M059J (cell line): Measurements from ENCODE around the gene CMTM8. TPM values are rescaled to one million over a fixed set of nuclear protein-coding genes. Genes with fewer than 3 reads are reported as not detected.

Experiments
- DNase-seq: peaks from one replicate; pipeline ENCODE4 v3.0.0-alpha.2; 2012; ENCODE audit warnings: low read depth
- total RNA-seq: library from RNA; depleted of rRNA; stranded (reverse); fragments of >200 nt; shearing (Covaris generic); gene quantifications from 2 replicates; pipeline ENCODE4 v1.2.3, GENCODE V29; 2014

CMTM8 gene
- total RNA-seq, 1 experiment from 2014 or later = 4.6 TPM

DNA sequence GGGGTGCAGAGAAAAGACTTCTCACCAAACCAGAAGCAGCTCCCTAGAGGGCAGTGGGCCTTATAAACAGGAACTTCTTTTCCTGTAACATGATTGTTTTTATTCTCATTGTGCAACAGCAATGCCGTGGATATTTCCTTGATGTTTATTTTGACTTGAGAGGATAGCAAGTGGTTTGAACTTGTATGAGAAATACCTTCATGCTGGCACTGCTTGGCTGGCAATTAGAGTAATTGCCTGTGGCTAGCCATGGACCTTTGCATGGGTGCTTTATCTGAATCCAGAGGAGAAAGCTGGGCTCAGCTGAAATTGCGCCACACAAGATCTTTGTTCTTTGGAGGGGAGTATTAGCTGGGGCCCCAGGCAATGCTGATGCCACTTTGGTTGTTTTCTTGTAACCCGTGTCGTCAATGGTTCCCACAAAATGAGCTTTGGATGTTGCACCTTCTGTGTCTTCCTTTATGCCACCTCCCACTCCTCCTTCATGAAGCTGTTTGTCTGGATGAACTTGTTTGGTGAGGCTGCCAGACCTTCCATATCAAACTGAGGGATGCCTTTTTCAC lies 37.9 kb downstream of the CMTM8 start:
- peak; percentile 67 for DNase-seq

DNA sequence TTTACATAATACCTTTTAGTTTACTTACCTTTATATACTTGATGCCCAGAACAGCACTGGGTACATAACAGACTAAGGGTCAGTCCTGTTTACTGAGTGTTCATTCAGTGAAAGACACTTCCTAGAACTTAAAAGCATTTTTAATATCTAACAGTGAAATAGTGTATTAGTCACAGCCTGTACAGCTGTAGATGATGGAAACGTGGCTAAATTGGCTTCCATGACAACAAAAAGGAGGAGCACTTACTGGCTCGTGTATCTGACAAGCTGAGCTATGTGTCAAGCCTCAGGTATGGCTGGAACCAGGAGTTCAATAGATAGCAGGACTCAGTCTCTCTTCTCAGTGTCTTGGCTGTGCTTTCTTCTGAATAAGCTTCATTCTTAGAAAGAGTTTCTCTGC lies 40.2 kb downstream of the CMTM8 start:
- peak; percentile 33 for DNase-seq

DNA sequence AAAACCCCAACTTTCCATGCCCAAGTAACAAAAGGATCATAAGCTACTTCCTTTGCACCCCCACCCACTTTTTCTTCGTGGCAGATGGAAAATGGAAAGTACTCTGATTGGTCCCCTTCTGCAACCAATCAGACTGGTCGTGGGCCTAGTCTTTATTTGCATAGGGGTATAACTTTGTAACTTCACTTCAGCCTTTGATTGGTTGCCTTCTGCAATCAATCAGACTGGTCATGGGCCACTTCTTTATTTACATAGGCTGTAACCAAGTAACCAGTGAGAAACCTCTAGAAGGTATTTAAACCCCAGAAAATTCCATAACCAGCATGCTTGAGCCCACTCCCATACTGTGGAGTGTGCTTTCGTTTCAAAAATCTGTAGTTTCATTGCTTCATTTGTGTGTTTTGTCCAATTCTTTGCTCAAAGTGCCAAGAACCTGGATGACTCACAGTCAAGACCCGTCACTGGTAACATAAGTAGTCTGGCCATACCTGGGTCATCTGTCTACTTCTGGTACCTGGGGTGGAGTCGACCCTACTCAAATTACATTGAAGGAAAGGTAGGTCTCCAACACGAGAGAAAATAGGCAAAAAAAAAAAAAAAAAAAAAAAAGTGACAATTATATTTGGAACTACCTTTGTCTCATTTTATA lies 41.9 kb downstream of the CMTM8 start:
- no peak for DNase-seq

DNA sequence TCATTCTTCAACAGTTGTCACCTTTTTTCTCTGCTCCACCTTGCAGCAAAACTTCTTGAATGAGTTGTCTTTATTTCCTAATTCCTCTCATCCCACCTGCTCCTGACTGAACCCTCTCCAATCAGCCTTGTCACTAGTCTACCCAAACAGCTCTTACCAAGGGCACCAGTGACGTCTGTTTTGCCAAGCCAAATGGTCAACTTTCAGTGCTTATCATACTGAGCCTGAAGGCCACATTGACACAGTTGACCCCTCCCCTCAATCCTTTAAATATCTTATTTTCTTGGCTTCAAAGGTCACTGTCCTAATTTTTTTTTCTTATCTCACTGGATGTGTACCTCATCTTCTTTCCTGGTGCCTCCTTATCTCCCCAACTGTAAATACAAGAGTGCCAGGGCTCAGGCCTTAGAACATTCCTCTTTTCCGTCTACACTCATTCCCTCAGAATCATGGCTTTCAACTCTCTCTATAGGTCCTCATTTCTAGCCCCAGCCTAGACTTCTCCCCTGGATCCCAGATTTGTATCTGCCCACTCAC lies 43.2 kb downstream of the CMTM8 start:
- no peak for DNase-seq

DNA sequence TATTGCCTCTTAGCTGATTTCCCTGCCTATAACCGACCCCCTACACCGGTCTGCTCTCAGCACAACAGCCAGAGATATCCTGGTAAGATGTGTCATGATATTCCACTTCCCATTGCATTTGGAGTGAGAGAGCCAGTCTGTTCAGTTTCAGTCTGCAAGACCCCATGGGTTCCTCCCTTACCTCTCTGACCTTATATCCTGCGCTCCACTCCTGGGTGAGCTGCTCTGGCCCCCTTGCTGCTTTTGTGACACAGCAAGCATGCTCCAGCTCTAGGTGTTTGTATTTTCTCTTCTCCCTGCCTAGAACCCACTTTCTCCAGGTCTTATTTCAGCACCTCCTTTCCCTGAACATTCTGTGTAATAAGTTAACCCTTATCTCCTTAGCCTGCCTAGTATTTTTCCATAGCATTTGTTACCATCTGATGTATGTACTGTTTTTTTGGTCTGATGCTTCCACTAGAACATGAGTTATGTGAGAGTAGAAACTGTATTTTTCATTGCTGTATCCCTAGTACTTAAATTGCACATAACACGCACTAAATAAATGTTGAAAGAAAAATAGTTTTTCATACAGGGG lies 44.2 kb downstream of the CMTM8 start:
- DNase-seq = no peak

DNA sequence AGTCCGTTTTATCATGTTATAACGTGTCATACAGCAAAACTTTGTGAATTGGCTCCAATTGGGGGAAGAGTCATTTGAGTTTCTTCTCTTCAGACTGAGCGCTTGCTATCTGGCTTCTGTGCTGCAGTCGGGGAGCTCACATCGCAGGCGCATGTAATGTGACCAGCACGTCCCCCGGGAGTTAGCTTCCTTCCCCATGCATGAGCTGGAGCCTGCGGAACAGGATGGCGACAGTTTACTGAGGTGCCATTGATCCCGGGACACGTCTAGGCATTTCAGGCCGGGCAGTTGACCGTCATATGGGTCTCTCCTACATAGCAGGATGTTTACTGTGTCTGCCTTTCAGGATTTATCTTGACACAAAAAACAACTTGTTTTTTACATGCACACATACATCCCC lies 44.8 kb downstream of the CMTM8 start:
- DNase-seq = no peak

DNA sequence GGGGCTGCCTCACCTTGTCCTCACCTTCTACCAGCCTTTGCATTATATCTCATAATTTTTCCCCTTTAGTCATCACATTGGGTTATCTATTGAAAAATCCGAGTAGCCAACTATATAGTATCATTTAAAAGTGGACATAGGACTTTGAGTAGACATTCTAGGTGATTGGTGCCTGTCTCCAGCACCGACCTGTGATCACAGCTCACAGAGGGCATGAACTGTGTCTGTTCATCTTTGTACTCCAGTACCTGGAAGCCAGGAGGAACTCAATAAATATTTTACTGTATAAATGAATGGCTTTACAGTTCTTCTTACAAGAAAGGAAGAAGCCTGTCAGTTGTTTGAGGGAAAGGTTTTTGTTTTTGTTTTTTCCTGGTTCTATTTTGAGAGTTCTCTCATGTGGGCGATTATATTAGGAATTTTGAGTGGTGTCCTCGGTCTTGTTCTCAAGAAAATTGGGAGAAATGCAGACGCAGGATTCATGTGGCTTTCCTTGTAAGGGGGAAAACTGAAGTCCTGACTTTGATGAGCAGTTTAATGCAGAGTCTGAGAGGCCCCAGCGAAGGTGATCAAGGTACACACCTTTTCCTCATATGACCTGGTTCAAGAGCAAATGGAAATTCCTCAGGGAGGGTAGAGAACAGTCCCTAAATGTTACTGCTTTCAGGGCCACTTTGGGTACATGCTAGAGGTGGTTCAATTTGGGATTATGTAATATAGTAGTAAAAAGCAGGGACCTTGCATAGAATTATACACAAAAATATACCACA lies 46.1 kb downstream of the CMTM8 start:
- DNase-seq = no peak

DNA sequence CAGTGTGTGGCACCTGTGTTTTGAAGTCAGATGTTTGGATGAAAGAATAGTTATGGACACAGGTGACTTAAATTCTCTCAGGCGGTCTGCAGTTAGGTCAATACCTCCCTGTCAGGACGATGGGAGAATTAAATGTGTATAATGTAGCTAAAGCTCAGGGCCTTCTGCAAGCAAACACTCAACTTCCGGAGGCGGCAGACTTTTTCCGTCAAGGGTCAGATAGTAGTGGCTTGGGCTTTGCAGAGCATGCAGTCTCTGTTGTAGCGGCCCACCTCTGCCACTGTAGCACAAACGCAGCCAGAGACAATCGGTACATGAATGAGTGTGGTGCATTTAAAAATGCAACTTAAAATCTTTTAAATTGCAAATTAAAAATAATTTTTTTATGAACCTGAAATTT lies 47.4 kb downstream of the CMTM8 start:
- DNase-seq = no peak

DNA sequence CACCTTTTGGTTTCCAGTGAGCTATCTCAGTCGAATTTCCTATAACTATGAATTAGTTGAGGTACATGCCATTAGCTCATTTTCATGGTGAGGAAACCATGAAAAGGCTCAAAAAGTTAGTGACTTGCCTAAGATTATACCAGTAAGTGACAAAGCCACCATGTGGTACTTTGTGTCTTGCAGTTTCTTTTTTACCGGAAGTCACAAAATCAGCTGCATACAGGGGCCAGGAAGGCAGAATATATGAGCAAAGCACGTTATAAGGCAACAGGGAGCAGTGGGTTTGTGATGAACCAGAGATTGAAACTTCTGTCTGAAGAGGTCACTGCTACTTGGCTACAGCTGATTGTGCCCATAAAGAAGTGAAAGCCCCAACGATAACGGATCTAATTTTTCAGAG lies 50.3 kb downstream of the CMTM8 start:
- no peak for DNase-seq

DNA sequence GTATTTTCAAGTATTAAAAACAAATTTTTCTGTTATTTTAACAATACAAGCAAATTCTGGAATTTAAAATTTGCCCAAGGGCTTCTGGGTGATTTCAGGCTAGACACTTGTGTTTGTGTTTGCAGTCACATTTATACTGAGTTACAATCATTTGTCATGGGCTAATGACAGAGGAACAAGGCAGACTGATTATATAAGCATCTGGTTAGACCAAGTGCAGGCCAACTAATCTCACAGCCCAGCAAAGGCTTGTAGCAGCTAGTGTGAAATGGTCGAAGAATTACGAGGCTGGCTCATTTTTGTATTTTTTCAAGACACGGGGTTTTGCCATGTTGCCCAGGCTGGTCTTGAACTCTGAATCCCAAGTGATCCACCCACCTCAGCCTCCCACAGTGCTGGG lies 52.1 kb downstream of the CMTM8 start:
- no peak for DNase-seq

DNA sequence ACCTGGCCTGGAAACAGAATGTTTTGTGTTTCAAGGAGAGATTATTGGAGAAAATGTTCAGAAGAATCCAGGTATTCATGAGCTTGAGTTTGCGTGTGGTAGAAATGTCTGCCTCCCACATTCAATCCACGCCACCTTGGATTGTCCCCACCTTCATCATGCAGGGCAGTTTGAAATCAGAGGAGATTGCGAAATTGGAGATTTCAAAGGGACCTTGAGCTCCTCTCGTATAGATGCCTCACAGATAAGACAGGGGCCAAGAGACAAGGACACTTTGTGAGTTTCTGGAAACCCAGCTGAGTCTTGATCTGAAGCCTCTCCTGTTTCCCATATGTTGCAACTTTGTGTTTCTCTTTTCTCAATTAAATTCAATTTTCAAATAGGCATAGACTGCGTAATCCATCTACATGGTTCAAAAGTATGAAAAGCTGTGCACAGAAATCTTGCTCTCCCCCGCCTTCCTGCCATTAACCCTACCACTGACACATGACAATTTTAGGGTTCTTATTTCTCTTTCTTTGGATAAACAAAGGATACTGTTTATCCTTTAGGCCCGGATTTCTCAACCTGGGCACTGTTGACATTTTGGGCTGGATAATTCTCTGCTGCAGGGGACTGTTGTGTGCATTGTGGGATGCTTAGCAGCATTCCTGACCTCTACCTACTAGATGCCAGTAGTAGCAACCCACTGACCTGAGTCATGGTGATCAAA lies 53.8 kb downstream of the CMTM8 start:
- DNase-seq = no peak

DNA sequence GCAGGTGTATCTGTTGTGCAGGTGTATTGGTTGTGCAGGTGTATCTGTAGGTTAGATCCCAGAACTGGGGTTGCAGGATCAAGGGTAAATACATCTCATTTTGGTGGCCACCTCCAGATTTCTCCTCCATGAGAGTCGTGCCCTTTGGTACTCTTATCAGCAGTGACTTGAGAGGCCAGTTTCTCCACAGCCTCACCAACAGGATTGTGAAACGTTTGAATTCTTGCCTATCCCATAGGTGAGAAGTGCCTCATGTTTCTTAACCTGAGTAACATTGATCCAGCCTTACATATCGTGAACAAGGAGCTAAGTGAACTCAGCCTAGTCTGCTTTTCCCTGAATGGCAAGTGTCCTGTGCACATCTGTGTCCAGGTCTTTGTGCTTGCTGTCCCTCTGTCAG lies 55.4 kb downstream of the CMTM8 start:
- no peak for DNase-seq

DNA sequence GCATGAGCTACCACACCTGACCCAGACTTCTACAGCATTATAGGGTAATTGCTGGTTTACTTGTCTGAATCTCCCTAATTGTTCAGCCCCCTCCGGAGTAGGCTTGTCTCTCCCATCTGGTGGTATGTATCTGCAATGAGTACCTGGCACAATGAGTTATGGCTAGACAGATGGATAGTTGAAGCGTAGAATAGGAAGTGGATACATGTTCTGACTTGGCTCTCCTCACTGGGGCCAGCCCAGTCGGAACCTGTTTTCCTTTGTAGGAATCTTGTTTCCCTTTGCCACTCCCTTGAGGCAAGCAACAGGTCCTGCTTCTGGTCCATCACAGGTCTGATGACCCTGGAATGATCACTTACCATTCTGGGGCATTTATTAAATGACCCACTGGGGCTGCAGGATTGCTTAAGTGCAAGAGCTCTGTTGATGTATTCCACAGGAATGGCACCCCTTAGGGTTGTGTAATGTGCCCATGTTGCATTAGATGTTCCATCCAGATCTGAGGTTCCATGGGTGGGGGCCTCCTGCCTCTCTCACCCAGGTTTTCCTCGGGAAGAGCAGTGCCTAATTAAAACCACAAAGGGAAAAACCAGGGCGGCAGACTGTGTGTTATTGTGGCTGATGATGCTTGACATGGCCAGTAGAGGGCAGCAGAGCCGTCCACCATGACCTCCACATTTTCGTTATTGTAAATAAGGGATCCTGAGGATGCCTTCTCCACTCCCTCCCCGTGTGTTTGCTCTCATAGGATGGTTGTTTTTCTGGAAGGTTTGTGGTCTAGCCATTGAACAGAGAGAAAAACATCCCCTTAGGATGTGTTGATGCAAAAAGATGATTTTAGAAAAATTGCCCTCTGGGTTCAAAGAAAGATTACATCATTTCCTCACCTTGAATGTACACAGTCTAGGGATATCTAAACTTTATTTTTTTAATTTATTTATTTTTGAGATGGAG lies 58.0 kb downstream of the CMTM8 start:
- DNase-seq = peak; percentile 46

DNA sequence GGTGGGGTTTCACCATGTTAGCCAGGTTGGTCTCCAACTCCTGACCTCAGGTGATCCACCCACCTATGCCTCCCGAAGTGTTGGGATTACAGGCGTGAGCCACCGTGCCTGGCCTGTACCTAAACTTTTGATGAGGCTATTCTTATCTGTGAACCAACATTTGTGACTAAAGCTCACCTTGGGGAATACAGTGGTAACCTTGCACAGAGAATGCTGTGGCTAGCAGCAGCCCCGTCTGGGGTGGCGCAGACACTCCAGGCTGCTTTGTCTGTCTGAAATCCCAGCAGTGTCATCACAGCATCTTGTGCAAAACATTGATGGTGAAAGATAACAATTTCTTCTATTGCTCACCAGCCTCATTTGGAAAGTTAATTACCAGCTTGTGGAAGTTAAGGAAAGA lies 58.9 kb downstream of the CMTM8 start:
- no peak for DNase-seq

DNA sequence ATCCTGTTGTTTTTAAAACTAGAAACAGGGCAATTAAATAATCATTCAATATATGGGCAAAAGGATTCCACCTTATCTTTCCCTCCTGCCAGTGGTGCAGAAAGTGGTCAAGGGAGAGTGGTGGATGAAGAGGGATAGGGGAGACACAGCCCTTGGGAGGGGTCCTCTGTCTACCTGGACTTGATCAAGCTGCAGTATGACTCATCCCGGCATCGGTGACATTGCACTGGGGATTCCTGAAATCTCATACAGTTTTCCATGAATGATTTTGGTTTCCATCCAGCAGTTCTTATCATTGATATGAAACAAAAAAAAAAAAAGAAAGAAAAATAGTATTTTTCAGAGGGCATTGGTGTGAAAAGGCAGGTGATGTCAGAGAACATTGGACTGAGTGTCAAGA lies 62.9 kb downstream of the CMTM8 start:
- no peak for DNase-seq

DNA sequence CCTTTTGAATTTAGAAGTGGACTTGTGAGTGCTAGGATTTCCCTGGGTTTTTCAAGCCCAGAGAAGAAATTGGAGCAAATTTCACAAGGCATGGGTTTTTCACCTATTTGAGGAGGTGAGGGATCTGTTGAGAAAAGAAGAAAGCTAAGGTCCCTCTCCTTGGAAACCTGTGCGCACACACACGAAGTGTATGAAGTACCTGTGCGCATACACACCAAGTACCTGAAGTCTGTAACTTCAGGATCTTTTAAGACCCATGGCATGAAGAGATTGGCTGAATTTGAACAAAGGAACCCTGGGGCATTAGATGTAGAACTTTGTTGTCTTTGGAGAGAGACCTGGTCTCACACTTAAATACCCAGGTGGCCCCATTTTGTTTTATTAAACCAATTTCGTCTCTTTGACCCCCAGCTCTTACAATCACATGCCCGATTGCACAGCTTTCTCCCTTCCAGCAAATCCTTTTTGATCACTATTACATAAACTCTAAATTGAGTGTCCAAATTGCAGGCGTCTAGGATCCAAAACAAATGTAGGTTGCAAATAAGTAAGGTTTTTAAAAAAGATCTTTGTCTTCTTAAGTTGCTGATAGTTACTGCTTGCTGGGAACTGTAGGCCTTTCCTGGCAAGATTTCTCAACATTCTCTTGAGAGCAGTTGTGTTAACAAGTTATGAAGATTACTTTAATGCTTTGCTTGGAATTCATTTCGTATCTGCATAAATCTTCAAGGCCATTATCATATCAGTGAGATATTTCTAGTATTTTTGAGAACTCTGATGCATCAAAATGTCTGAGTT lies 64.3 kb downstream of the CMTM8 start:
- no peak for DNase-seq

DNA sequence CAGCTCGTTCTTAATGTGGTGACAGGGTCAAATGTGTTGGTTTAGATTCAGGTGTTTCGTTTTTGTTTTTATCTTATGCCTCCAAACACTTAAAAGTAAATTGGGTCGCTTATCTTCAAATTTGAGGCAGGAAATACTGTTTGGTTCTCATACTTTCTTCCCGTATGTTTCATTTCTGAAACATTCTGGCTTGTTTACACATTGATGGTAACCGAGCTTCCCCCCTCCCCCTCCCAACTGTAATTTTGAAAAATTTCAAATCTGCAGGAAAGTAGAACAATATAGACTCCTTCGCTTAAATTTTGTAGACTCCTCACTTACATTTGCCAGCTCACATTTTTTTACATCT lies 64.9 kb downstream of the CMTM8 start:
- DNase-seq = no peak

DNA sequence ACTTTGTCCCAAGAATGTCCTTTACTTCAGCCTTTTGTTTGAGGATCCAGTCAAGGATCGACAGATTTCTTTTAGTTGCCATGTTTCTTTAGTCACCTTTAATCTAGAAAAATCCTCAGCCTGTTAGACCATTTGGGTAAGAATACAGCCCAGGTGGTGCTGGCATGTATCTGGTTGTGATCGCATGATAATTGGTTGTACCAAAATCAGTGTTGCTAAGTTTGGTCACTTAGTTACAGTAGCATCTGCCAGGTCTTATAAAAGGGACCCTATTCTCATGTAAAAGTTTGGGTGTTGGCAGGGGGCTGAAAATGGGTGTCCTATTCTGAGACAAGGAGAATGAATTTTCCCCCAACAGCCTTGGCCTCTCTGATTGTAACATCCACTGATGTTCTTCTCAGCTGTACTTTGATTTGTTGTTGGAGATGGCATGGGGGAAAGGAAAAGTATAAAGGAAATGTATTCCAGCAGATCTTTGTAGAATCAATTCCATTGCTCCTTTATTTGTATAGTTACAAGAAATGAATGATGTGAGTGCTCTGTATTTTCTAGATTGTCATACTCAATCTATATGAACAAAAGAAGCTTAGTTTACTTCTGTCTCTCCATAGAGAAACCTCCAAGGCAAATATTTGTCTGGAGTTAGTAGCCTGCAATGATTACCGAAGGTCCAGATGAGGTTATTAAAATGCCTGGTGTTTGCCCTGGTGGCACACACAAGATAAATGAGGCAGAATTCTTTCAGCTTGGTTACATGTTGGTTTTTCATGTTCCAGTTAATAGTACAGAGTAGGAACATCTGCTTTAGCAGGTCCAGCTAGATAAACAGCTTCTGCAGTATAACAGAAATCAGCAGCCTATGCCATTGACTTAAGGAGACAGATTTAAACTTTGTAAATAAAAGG lies 65.7 kb downstream of the CMTM8 start:
- no peak for DNase-seq

DNA sequence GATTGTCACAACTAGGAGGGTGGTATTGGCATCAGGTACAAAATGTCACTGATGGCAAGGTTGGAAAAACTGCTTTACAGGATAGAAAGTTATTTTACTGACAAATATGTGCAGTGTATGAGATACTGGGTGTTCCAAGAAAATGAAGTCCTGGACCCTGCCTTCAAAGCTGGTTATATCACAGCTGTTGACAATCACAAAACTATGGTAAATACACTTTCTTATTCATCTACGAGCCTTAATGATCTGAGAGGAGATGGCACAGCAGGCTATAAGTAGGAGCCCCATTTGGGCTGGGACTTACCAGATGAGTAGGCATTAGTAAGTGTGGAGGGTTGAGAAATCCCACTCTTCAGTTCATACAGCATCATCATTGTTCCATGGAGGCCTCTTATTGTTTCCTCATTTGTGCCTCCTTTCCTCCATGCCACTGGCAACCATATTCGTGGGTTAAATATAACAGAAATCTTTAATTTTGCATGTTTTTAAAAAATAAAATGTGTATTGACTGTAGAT lies 66.9 kb downstream of the CMTM8 start:
- no peak for DNase-seq
